Measurements from ENCODE around the gene PRKCQ. TPM values are rescaled to one million over a fixed set of nuclear protein-coding genes. Genes with fewer than 3 reads are reported as not detected.

Gene PRKCQ
- total and polyA plus RNA-seq, 3 donors from 2014 or later = 2.5 to 3.0 (median 2.9) TPM

DNA sequence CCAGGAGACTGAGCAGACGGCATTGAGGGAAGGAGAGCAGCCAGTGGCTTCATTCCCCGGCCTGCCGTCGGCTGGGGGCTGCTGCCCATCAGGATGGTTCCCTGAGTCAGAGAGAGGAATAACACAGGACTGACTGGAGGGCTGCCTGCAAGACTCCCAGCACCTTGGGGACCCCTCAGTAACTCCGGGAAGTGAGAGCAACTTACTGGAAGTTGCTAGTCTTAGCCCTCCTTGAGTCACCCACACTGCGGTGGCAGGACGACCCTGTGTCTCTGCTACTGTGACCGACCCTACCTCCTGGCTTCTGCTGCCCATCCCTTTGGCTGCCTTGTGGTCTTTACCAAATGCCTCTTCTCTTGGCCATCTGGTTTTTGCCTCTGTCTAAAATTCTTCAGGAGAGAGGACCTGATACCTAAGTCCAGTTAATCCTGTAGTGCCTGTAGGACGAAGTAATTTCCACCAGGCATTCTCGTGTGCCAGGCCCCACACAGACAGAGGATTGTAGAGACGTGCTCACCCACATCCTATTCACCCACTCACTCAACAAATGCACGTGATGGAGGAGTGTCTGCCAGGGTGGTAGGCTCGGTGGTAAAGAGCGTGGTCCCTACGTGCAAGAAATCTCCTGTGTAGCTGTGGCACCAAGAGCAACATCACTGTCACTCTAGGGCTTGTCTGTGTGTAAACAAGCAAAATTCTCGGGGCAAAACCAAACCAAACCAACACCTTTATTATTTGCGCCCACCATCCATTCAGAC is 156.5 kb downstream of the PRKCQ start:
- no peak overlapping the region for H3K27ac ChIP-seq
- TF ChIP-seq, protein P1, sequence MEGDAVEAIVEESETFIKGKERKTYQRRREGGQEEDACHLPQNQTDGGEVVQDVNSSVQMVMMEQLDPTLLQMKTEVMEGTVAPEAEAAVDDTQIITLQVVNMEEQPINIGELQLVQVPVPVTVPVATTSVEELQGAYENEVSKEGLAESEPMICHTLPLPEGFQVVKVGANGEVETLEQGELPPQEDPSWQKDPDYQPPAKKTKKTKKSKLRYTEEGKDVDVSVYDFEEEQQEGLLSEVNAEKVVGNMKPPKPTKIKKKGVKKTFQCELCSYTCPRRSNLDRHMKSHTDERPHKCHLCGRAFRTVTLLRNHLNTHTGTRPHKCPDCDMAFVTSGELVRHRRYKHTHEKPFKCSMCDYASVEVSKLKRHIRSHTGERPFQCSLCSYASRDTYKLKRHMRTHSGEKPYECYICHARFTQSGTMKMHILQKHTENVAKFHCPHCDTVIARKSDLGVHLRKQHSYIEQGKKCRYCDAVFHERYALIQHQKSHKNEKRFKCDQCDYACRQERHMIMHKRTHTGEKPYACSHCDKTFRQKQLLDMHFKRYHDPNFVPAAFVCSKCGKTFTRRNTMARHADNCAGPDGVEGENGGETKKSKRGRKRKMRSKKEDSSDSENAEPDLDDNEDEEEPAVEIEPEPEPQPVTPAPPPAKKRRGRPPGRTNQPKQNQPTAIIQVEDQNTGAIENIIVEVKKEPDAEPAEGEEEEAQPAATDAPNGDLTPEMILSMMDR (IDR thresholded peaks at IDR 0.05) = no peak
- no peak for TF ChIP-seq POLR2A (IDR thresholded peaks at IDR 0.05)
- DNase-seq = no peak
- no peaks in the 10 kb centered on the region for H3K9me3 ChIP-seq
- H3K4me1 ChIP-seq = no peaks in the 10 kb centered on the region
- no peaks in the 10 kb centered on the region for H3K27me3 ChIP-seq
- H3K36me3 ChIP-seq (ENCODE audit: low read depth, missing control alignments) = no peaks in the 10 kb centered on the region
- H3K4me3 ChIP-seq = no peak overlapping the region
- 92 to 95% methylated on average over 13 to 17 of the region's 17 CpGs for WGBS, 2 donors
- intact Hi-C loops (cut with DNase I; ENCODE audit: low total_unique reads) = no loop called here

DNA sequence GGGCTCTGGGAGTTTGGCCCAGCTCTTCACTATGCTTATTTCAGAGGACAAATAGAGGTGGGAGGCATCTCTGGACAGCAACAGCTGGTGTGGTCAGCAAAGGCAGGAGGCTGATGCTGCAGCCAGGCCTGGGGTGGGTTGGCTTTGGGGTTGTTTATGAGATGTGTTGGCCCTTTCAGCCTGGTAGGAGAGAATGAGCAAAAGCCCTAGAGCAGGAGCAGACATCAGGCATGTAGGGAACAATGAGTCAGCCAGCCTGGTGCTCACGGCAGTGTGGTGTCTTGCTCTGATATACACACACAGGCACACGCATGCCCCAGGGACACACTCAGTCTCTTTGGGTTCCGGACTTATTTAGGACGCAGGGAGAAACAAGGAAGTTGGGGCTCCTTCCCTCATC is 157.1 kb downstream of the PRKCQ start:
- intact Hi-C loops (cut with DNase I; ENCODE audit: low total_unique reads) = no loop called here
- H3K27ac ChIP-seq = no peak overlapping the region
- no peaks in the 10 kb centered on the region for H3K36me3 ChIP-seq (ENCODE audit: low read depth, missing control alignments)
- no peak overlapping the region for H3K4me3 ChIP-seq
- H3K9me3 ChIP-seq = no peaks in the 10 kb centered on the region
- no peaks in the 10 kb centered on the region for H3K4me1 ChIP-seq
- no peaks in the 10 kb centered on the region for H3K27me3 ChIP-seq
- TF ChIP-seq, protein P1 (IDR thresholded peaks at IDR 0.05) = no peak
- TF ChIP-seq POLR2A (IDR thresholded peaks at IDR 0.05) = no peak
- 80 to 86% methylated on average over 3 to 4 of the region's 4 CpGs for WGBS, 2 donors
- DNase-seq = no peak

DNA sequence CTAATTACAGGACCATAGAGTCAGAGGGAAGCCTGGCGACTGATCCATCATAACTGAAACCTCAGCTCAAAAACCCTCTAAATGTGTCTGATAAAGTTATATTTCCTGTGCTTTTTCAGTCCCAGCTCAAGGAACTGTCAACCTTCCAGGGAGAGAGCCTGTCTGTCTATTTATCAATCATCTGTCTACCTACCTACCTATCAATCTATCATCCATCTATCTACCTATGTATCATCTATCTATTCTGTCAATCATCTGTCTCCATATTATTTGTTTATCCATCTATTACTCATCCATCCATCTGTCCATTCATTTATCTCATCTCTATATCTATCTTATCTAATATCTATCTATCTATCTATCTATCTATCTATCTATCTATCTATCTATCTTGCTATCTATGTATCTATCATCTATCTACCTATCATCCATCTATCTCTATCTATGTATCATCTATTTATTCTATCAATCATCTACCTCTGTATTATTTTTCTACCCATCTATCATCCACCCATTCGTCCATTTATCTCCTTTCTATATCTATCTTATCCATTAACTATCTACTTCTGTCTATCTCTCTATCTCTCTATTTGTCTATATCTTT is 161.4 kb downstream of the PRKCQ start:
- Histone ChIP-seq H3K4me3 (no peak overlapping the region), H3K9me3 (no peaks in the 10 kb centered on the region), H3K27ac (no peak overlapping the region), H3K27me3 (no peaks in the 10 kb centered on the region), H3K36me3 (ENCODE audit: low read depth, missing control alignments) (no peaks in the 10 kb centered on the region), H3K4me1 (no peaks in the 10 kb centered on the region)
- TF ChIP-seq, protein P1 (IDR thresholded peaks at IDR 0.05) = no peak
- no peak for TF ChIP-seq POLR2A (IDR thresholded peaks at IDR 0.05)
- intact Hi-C loops (cut with DNase I; ENCODE audit: low total_unique reads) = no loop called here
- no peak for DNase-seq
- WGBS, 2 donors = 86 to 88% methylated on average over 2 of the region's 2 CpGs

DNA sequence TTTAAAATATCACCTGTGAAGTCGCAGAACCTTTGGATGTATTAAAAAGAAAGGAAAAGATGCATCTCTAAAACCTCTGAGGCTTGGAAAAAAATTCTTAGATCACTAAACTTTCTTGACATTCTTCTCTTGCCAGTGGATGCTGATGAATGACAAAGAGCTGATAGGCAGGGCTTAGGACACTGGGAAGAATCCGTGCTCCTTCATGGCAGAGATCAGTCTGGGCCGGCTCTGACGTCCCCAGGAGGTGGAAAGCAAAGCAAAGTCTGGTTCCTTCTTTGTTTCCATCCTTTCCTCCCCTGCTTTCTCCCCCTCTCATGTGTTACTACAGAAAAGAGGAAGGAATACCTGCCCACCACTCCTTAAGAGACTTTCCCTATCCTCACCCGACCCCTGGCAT is 161.9 kb downstream of the PRKCQ start:
- no peak overlapping the region for H3K4me3 ChIP-seq
- no peaks in the 10 kb centered on the region for H3K36me3 ChIP-seq (ENCODE audit: low read depth, missing control alignments)
- H3K9me3 ChIP-seq = no peaks in the 10 kb centered on the region
- WGBS, 2 donors = 65 to 66% methylated on average over 5 of the region's 5 CpGs
- intact Hi-C loops (cut with DNase I; ENCODE audit: low total_unique reads) = no loop called here
- no peaks in the 10 kb centered on the region for H3K27me3 ChIP-seq
- H3K4me1 ChIP-seq = no peaks in the 10 kb centered on the region
- no peak overlapping the region for H3K27ac ChIP-seq
- no peak for DNase-seq
- no peak for TF ChIP-seq POLR2A (IDR thresholded peaks at IDR 0.05)
- TF ChIP-seq, protein P1 (IDR thresholded peaks at IDR 0.05) = no peak

Data from testis (tissue), 3 donors.